ENCODE data around the gene DEDD. TPM values are rescaled to one million over a fixed set of nuclear protein-coding genes. Genes with fewer than 3 reads are reported as not detected.
A peak's percentile ranks its signal among the peaks of the same experiment; 100 is the strongest.

DEDD gene
- total and polyA plus RNA-seq, 7 experiments from 2014 or later, result 34.0 to 48.7 (median 36.0) TPM

- Histone ChIP-seq H3K4me1 (ENCODE audit: control insufficient read depth in 2 of 2, insufficient read depth in 2 of 2, low read length in 2 of 2) (no peaks in the 10 kb centered on the region), H3K27me3 (ENCODE audit: control insufficient read depth in 2 of 2, insufficient read depth in 2 of 2, low read length in 2 of 2) (no peaks in the 10 kb centered on the region), H3K4me3 (ENCODE audit: low read length) (no peak overlapping the region), H3K9me3 (ENCODE audit: control insufficient read depth in 2 of 3, low read length in 3 of 3) (no peaks in the 10 kb centered on the region), H3K27ac (ENCODE audit: low read depth, low read length) (no peak overlapping the region), H3K36me3 (ENCODE audit: control insufficient read depth in 2 of 3, insufficient read depth in 3 of 3, low read length in 3 of 3) (no peaks in the 10 kb centered on the region)
- Mint-ChIP-seq H3K4me3 (no peak overlapping the region), H3K4me1 (peaks cover 6 to 40% (median 17%) of the 10 kb centered on the region in 7 donors), H3K9me3 (peaks cover 0 to 5% (median 0%) of the 10 kb centered on the region in 11 donors), H3K27me3 (peaks cover 0 to 4% (median 0%) of the 10 kb centered on the region in 5 donors), H3K36me3 (no peaks in the 10 kb centered on the region), H3K27ac (no peak overlapping the region)
- intact Hi-C loops (cut with micrococcal nuclease), result no loop called here
- POLR2A ChIA-PET, result interaction anchor here (0.6 to 1.1 kb wide), 3 partner anchors 10 to 865 kb away, joined by 3 read pairs; no protein-coding TSS in a partner anchor
- CTCF ChIA-PET, result interaction anchor here (0.6 kb wide), 2 partner anchors 17 to 52 kb away, joined by 3 read pairs; no protein-coding TSS in a partner anchor
- no peak for DNase-seq
- no peak for ATAC-seq
Observed at GRCh38 chr1:161089938-161090337, 42.5 kb downstream of the DEDD start.

GRCh38 chr1:161089251-161089924 is 43.1 kb downstream of the DEDD start, which contains the start of gene NECTIN4:
Gene NECTIN4 (minus strand): TSS chr1:161089558. CDS start chr1:161089296, 262 bp downstream.
- Histone ChIP-seq H3K9me3 (ENCODE audit: control insufficient read depth in 2 of 3, low read length in 3 of 3) (no peaks in the 10 kb centered on the region), H3K27ac (ENCODE audit: low read depth, low read length) (no peak within 1 kb of the TSS), H3K4me3 (ENCODE audit: low read length) (no peak within 1 kb of the TSS), H3K36me3 (ENCODE audit: control insufficient read depth in 2 of 3, insufficient read depth in 3 of 3, low read length in 3 of 3) (no peaks in the 10 kb centered on the region), H3K4me1 (ENCODE audit: control insufficient read depth in 2 of 2, insufficient read depth in 2 of 2, low read length in 2 of 2) (no peaks in the 10 kb centered on the region), H3K27me3 (ENCODE audit: control insufficient read depth in 2 of 2, insufficient read depth in 2 of 2, low read length in 2 of 2) (no peaks in the 10 kb centered on the region)
- CTCF ChIA-PET, result interaction anchor here (0.6 kb wide), 2 partner anchors 17 to 52 kb away, joined by 3 read pairs; no protein-coding TSS in a partner anchor
- Mint-ChIP-seq H3K9me3 (peaks cover 0 to 5% (median 0%) of the 10 kb centered on the region in 11 donors), H3K27ac (peak within 1 kb of the TSS in 1 of 9 donors; percentile 41), H3K4me3 (no peak within 1 kb of the TSS), H3K36me3 (no peaks in the 10 kb centered on the region), H3K27me3 (peaks cover 0 to 4% (median 0%) of the 10 kb centered on the region in 5 donors), H3K4me1 (peaks cover 6 to 37% (median 17%) of the 10 kb centered on the region in 7 donors)
- POLR2A ChIA-PET, result interaction anchor here (0.6 to 1.1 kb wide), 4 partner anchors 7 to 865 kb away, joined by 3 read pairs; no protein-coding TSS in a partner anchor
- ATAC-seq, result peak; percentile 43
- intact Hi-C loops (cut with micrococcal nuclease), result no loop called here
- no peak for DNase-seq

- H3K4me3 ChIP-seq (ENCODE audit: low read length), result no peak overlapping the region
- intact Hi-C loops (cut with micrococcal nuclease), result no loop called here
- no peaks in the 10 kb centered on the region for H3K4me1 ChIP-seq (ENCODE audit: control insufficient read depth in 2 of 2, insufficient read depth in 2 of 2, low read length in 2 of 2)
- ChIA-PET POLR2A (interaction anchor here (1.0 kb wide), 1 partner anchor 8 kb away, joined by 3 read pairs; no protein-coding TSS in a partner anchor), CTCF (interaction anchor here (1.1 kb wide), 1 partner anchor 10 kb away, joined by 4 read pairs; the partner anchor contains the start of gene KLHDC9)
- Mint-ChIP-seq H3K9me3 (peaks cover 0 to 5% (median 0%) of the 10 kb centered on the region in 11 donors), H3K4me1 (peaks cover 6 to 37% (median 17%) of the 10 kb centered on the region in 7 donors), H3K27ac (no peak overlapping the region), H3K36me3 (no peaks in the 10 kb centered on the region), H3K27me3 (peaks cover 0 to 4% (median 0%) of the 10 kb centered on the region in 5 donors), H3K4me3 (no peak overlapping the region)
- DNase-seq (no peak), ATAC-seq (peak; percentile 50)
- H3K36me3 ChIP-seq (ENCODE audit: control insufficient read depth in 2 of 3, insufficient read depth in 3 of 3, low read length in 3 of 3), result no peaks in the 10 kb centered on the region
- no peaks in the 10 kb centered on the region for H3K27me3 ChIP-seq (ENCODE audit: control insufficient read depth in 2 of 2, insufficient read depth in 2 of 2, low read length in 2 of 2)
- no peak overlapping the region for H3K27ac ChIP-seq (ENCODE audit: low read depth, low read length)
- H3K9me3 ChIP-seq (ENCODE audit: control insufficient read depth in 2 of 3, low read length in 3 of 3), result no peaks in the 10 kb centered on the region
Observed at GRCh38 chr1:161088587-161089110, 43.8 kb downstream of the DEDD start.

GRCh38 chr1:161086457-161086856 is 46.0 kb downstream of the DEDD start:
- peaks cover 0 to 5% (median 0%) of the 10 kb centered on the region in 11 donors for H3K9me3 Mint-ChIP-seq
- no peaks in the 10 kb centered on the region for H3K27me3 ChIP-seq (ENCODE audit: control insufficient read depth in 2 of 2, insufficient read depth in 2 of 2, low read length in 2 of 2)
- no peak overlapping the region for H3K4me3 ChIP-seq (ENCODE audit: low read length)
- no peak overlapping the region for H3K27ac Mint-ChIP-seq
- DNase-seq (no peak), ATAC-seq (no peak)
- no peaks in the 10 kb centered on the region for H3K9me3 ChIP-seq (ENCODE audit: control insufficient read depth in 2 of 3, low read length in 3 of 3)
- no peaks in the 10 kb centered on the region for H3K36me3 Mint-ChIP-seq
- CTCF ChIA-PET, result interaction anchor here (0.6 to 1.2 kb wide), 3 partner anchors 10 to 154 kb away, joined by 5 to 9 read pairs (median 7); no protein-coding TSS in a partner anchor
- no peaks in the 10 kb centered on the region for H3K36me3 ChIP-seq (ENCODE audit: control insufficient read depth in 2 of 3, insufficient read depth in 3 of 3, low read length in 3 of 3)
- POLR2A ChIA-PET, result interaction anchor here (1.2 to 2.7 kb wide), 2 partner anchors 13 to 40 kb away, joined by 3 to 8 read pairs; partner anchors contain the start of gene USF1
- H3K27me3 Mint-ChIP-seq, result peaks cover 0 to 4% (median 0%) of the 10 kb centered on the region in 5 donors
- intact Hi-C loops (cut with micrococcal nuclease), result no loop called here
- no peak overlapping the region for H3K27ac ChIP-seq (ENCODE audit: low read depth, low read length)
- H3K4me1 Mint-ChIP-seq, result peaks cover 8 to 19% (median 10%) of the 10 kb centered on the region in 7 donors
- no peaks in the 10 kb centered on the region for H3K4me1 ChIP-seq (ENCODE audit: control insufficient read depth in 2 of 2, insufficient read depth in 2 of 2, low read length in 2 of 2)
- no peak overlapping the region for H3K4me3 Mint-ChIP-seq

- H3K27ac ChIP-seq (ENCODE audit: low read depth, low read length), result no peak overlapping the region
- Mint-ChIP-seq H3K4me3 (no peak overlapping the region), H3K9me3 (peaks cover 0 to 5% (median 0%) of the 10 kb centered on the region in 11 donors), H3K4me1 (peaks cover under 1 to 11% (median 2%) of the 10 kb centered on the region in 7 donors), H3K27me3 (peaks cover 0 to 4% (median 0%) of the 10 kb centered on the region in 5 donors), H3K36me3 (no peaks in the 10 kb centered on the region), H3K27ac (no peak overlapping the region)
- no peaks in the 10 kb centered on the region for H3K36me3 ChIP-seq (ENCODE audit: control insufficient read depth in 2 of 3, insufficient read depth in 3 of 3, low read length in 3 of 3)
- H3K9me3 ChIP-seq (ENCODE audit: control insufficient read depth in 2 of 3, low read length in 3 of 3), result no peaks in the 10 kb centered on the region
- no peak overlapping the region for H3K4me3 ChIP-seq (ENCODE audit: low read length)
- CTCF ChIA-PET, result no interaction called here
- ATAC-seq (no peak), DNase-seq (no peak)
- intact Hi-C loops (cut with micrococcal nuclease), result no loop called here
- POLR2A ChIA-PET, result interaction anchor here (1.3 to 2.7 kb wide), 2 partner anchors 12 to 14 kb away, joined by 4 to 8 read pairs; partner anchors contain the start of gene KLHDC9
- no peaks in the 10 kb centered on the region for H3K27me3 ChIP-seq (ENCODE audit: control insufficient read depth in 2 of 2, insufficient read depth in 2 of 2, low read length in 2 of 2)
- H3K4me1 ChIP-seq (ENCODE audit: control insufficient read depth in 2 of 2, insufficient read depth in 2 of 2, low read length in 2 of 2), result no peaks in the 10 kb centered on the region
Observed at GRCh38 chr1:161085165-161085564, 47.3 kb downstream of the DEDD start.

GRCh38 chr1:161084597-161084988 is 47.9 kb downstream of the DEDD start:
- H3K4me1 ChIP-seq (ENCODE audit: control insufficient read depth in 2 of 2, insufficient read depth in 2 of 2, low read length in 2 of 2), result no peaks in the 10 kb centered on the region
- no peak for ATAC-seq
- H3K27ac Mint-ChIP-seq, result no peak overlapping the region

More at GRCh38 chr1:161084597-161084988, 47.9 kb downstream of the DEDD start:
- H3K27ac ChIP-seq (ENCODE audit: low read depth, low read length), result no peak overlapping the region
- peaks cover 0 to 5% (median 0%) of the 10 kb centered on the region in 11 donors for H3K9me3 Mint-ChIP-seq
- H3K4me1 Mint-ChIP-seq, result peaks cover 0 to 11% (median 0%) of the 10 kb centered on the region in 7 donors
- no peaks in the 10 kb centered on the region for H3K36me3 Mint-ChIP-seq
- H3K36me3 ChIP-seq (ENCODE audit: control insufficient read depth in 2 of 3, insufficient read depth in 3 of 3, low read length in 3 of 3), result no peaks in the 10 kb centered on the region
- H3K9me3 ChIP-seq (ENCODE audit: control insufficient read depth in 2 of 3, low read length in 3 of 3), result no peaks in the 10 kb centered on the region
- H3K4me3 Mint-ChIP-seq, result no peak overlapping the region
- ChIA-PET POLR2A (interaction anchor here (0.8 to 2.7 kb wide), 3 partner anchors 13 to 56 kb away, joined by 3 to 8 read pairs (median 4); partner anchors contain the start of gene KLHDC9), CTCF (interaction anchor here (0.8 to 1.1 kb wide), 2 partner anchors 8 to 85 kb away, joined by 3 read pairs; no protein-coding TSS in a partner anchor)
- H3K4me3 ChIP-seq (ENCODE audit: low read length), result no peak overlapping the region
- peaks cover 0 to 4% (median 0%) of the 10 kb centered on the region in 5 donors for H3K27me3 Mint-ChIP-seq
- DNase-seq, result no peak
- H3K27me3 ChIP-seq (ENCODE audit: control insufficient read depth in 2 of 2, insufficient read depth in 2 of 2, low read length in 2 of 2), result no peaks in the 10 kb centered on the region
- intact Hi-C loops (cut with micrococcal nuclease), result no loop called here

Measured in naive thymus-derived CD4-positive, alpha-beta T cell (primary cell).